Gastroesophageal sphincter (tissue), 4 donors: ENCODE results near the gene EID2B. TPM values are rescaled to one million over a fixed set of nuclear protein-coding genes. Genes with fewer than 3 reads are reported as not detected.

Experiments used
- ATAC-seq: fragments of 150-250 bp; one replicate; pipeline ENCODE4 v1.9.1; 2016; ENCODE audit warnings: mild to moderate bottlenecking, moderate library complexity
- H3K27ac ChIP-seq, 4 donors: fragments of 200-600 bp; sonication (generic) in 3 of 4; 1 replicate in 3 of 4; 2 replicates in 1 of 4; pipeline ENCODE4 v1.5.1; 2016 to 2019
- H3K27me3 ChIP-seq: fragments of 200-600 bp; sonication (generic); one replicate; pipeline ENCODE4 v1.5.1; 2019
- H3K36me3 ChIP-seq, 2 donors: fragments of 200-600 bp; sonication (generic); one replicate each; pipeline ENCODE4 v1.5.1; 2019; ENCODE audit warnings: control low read depth in 1 of 2
- H3K4me1 ChIP-seq, 3 donors: fragments of 200-600 bp; sonication (generic); 1 replicate in 2 of 3; 2 replicates in 1 of 3; pipeline ENCODE4 v1.5.1; 2016 to 2019; ENCODE audit warnings: control low read depth in 2 of 3
- H3K4me3 ChIP-seq, 2 donors: fragments of 200-600 bp; sonication (generic); one replicate each; pipeline ENCODE4 v1.5.1; 2019; ENCODE audit warnings: mild to moderate bottlenecking in 1 of 2, moderate library complexity in 1 of 2
- H3K9me3 ChIP-seq, 3 donors: fragments of 200-600 bp; sonication (generic); one replicate each; pipeline ENCODE4 v1.5.1; 2017 to 2019; ENCODE audit warnings: control low read depth in 2 of 3
- CTCF ChIP-seq, 4 experiments: fragments of 200-600 bp in 2 of 4; fragments of 450-650 bp in 2 of 4; sonication (generic) in 1 of 4; IDR thresholded peaks; one replicate each; pipeline ENCODE4 v1.5.1; 2017 to 2019; ENCODE audit warnings: antibody characterized with exemption in 4 of 4, mild to moderate bottlenecking in 2 of 4, moderate library complexity in 2 of 4
- EP300 ChIP-seq: sonication (generic); formaldehyde crosslinking; IDR thresholded peaks from one replicate; pipeline ENCODE4 v1.6.1; 2017; ENCODE audit warnings: antibody characterized with exemption, mild to moderate bottlenecking
- POLR2A ChIP-seq, 2 donors: fragments of 450-650 bp; IDR thresholded peaks; one replicate each; pipeline ENCODE4 v1.6.1; 2017; ENCODE audit warnings: antibody characterized with exemption in 2 of 2, mild to moderate bottlenecking in 2 of 2, moderate library complexity in 1 of 2
- POLR2AphosphoS5 ChIP-seq: sonication (generic); formaldehyde crosslinking; IDR thresholded peaks from one replicate; pipeline ENCODE4 v1.6.1; 2017; ENCODE audit warnings: antibody characterized with exemption
- WGBS, 2 donors: methylation state at CpG; one replicate each; pipeline ENCODE4 v1.1.5; 2018; ENCODE audit warnings: low coverage in 1 of 2; 5-methylcytosine and 5-hydroxymethylcytosine counted together
- total RNA-seq, 4 donors: library from RNA; depleted of rRNA; stranded (reverse); fragments of >200 nt; gene quantifications; one replicate each; pipeline ENCODE4 v1.1.0, GENCODE V29; 2016

The EID2B gene
- total RNA-seq: 1 to 10 TPM; 5.0 to 8.3 (median 6.5) TPM

- peaks cover 0 to 37% (median 12%) of the 10 kb centered on the region in 3 donors for H3K4me1 ChIP-seq
- no peaks in the 10 kb centered on the region for H3K27me3 ChIP-seq
- TF ChIP-seq CTCF (IDR thresholded peaks at IDR 0.05) (peak; percentile 95 to 99 (median 98)), POLR2AphosphoS5 (peak; percentile 78), POLR2A (IDR thresholded peaks at IDR 0.05) (peak; percentile 60 to 70), EP300 (no peak)
- no peaks in the 10 kb centered on the region for H3K9me3 ChIP-seq
- WGBS, 2 donors: 0% methylated on average over 4 to 16 of the region's 65 CpGs
- peak; percentile 99 for ATAC-seq
- peak within 1 kb of the TSS; percentile 55 to 94 (median 90) for H3K27ac ChIP-seq
- H3K36me3 ChIP-seq: peaks cover 0 to 11% of the 10 kb centered on the region in 2 donors
- peak within 1 kb of the TSS; percentile 70 to 88 for H3K4me3 ChIP-seq
Observed at GRCh38 chr19:39532233-39533002, at the start of gene EID2B. TSS of gene EID2B (minus strand) at chr19:39532852. CDS start at chr19:39532802, 50 bp downstream.

DNA sequence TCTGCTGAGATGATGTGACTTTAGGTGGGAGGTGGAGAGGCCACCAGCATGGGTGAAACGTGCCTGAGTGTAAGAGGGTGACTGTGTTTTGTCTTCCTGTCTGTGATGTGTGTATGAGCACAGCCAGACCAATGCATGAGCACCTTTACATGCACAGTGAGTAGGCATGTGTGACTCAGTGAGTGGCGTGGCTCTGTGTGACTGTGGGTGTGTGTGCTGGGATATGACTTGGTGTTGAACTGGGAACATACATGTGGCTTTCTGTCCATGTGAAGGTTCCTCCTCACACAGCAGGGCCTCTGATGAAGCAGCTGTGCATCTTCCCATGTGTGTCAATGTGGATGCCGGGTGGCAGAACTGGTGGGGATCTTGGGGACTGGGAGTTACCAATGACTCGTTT is 49.8 kb upstream of the EID2B start:
- Histone ChIP-seq H3K36me3 (no peaks in the 10 kb centered on the region), H3K27ac (no peak overlapping the region), H3K9me3 (peaks cover 0 to 8% (median 0%) of the 10 kb centered on the region in 3 donors), H3K4me1 (no peaks in the 10 kb centered on the region), H3K27me3 (peaks cover 36% of the 10 kb centered on the region), H3K4me3 (no peak overlapping the region)
- no peak for ATAC-seq
- 11 to 43% methylated on average over 1 to 3 of the region's 4 CpGs for WGBS, 2 donors
- TF ChIP-seq EP300: no peak
- no peak for TF ChIP-seq CTCF (IDR thresholded peaks at IDR 0.05)
- no peak for TF ChIP-seq POLR2AphosphoS5
- no peak for TF ChIP-seq POLR2A (IDR thresholded peaks at IDR 0.05)

- 61 to 81% methylated on average over 2 to 3 of the region's 3 CpGs for WGBS, 2 donors
- no peak for ATAC-seq
Observed at GRCh38 chr19:39568604-39569003, 36.0 kb upstream of the EID2B start.

GRCh38 chr19:39566064-39566463 is 33.4 kb upstream of the EID2B start:
- no peak for ATAC-seq
- Histone ChIP-seq H3K4me3 (no peak overlapping the region), H3K36me3 (no peaks in the 10 kb centered on the region), H3K9me3 (no peaks in the 10 kb centered on the region), H3K27me3 (peaks cover 25% of the 10 kb centered on the region), H3K4me1 (no peaks in the 10 kb centered on the region), H3K27ac (no peak overlapping the region)
- WGBS, 2 donors: 44 to 47% methylated on average over 3 of the region's 3 CpGs
- TF ChIP-seq EP300: no peak
- no peak for TF ChIP-seq CTCF (IDR thresholded peaks at IDR 0.05)
- TF ChIP-seq POLR2AphosphoS5: no peak
- TF ChIP-seq POLR2A (IDR thresholded peaks at IDR 0.05): no peak

More at GRCh38 chr19:39568604-39569003, 36.0 kb upstream of the EID2B start:
- Histone ChIP-seq H3K4me1 (no peaks in the 10 kb centered on the region), H3K9me3 (peaks cover 0 to 7% (median 0%) of the 10 kb centered on the region in 3 donors), H3K27ac (no peak overlapping the region), H3K36me3 (no peaks in the 10 kb centered on the region), H3K4me3 (no peak overlapping the region), H3K27me3 (peaks cover 23% of the 10 kb centered on the region)
- TF ChIP-seq POLR2A (IDR thresholded peaks at IDR 0.05) (no peak), POLR2AphosphoS5 (no peak), CTCF (IDR thresholded peaks at IDR 0.05) (no peak), EP300 (no peak)

GRCh38 chr19:39563408-39563807 is 30.8 kb upstream of the EID2B start:
- no peaks in the 10 kb centered on the region for H3K36me3 ChIP-seq
- H3K9me3 ChIP-seq: no peaks in the 10 kb centered on the region
- no peak for TF ChIP-seq EP300
- TF ChIP-seq POLR2A (IDR thresholded peaks at IDR 0.05): no peak
- no peak for TF ChIP-seq CTCF (IDR thresholded peaks at IDR 0.05)
- TF ChIP-seq POLR2AphosphoS5: no peak
- H3K27ac ChIP-seq: no peak overlapping the region
- no peak for ATAC-seq
- WGBS, 2 donors: no CpG with 5 or more reads among the region's 2 CpGs
- H3K4me3 ChIP-seq: no peak overlapping the region
- H3K27me3 ChIP-seq: peaks cover 18% of the 10 kb centered on the region
- H3K4me1 ChIP-seq: no peaks in the 10 kb centered on the region
